Midbrain (tissue), 1 donor: Measurements from ENCODE around the gene HIGD1A.

Experiments
- DNase-seq: peaks from one replicate; lab custom pipeline; 2025; lab: John Stamatoyannopoulos, UW

Gene HIGD1A

GRCh38 chr3:42755681-42756578 is 48.4 kb downstream of the HIGD1A start:
- peak; percentile 35 for DNase-seq

DNA sequence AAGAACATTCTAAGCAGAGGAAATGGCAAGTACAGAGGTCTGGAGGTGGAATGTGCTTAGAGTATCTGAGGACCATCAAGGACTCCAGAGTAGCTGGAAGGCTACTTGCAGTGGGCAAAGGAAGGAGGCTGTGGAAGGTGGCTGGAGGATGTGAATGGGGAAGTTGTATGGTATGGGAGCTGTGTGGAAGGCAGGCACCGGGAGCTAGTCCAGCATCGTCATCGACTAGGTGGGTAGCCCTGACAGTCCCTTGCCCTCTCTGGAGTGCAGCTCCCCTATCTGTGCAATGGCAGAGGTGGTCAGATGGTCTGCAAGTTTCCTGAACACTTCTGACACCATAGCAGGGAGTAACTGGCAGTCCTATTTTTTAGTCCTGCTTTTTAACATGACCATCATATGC is 50.5 kb downstream of the HIGD1A start:
- no peak for DNase-seq

DNA sequence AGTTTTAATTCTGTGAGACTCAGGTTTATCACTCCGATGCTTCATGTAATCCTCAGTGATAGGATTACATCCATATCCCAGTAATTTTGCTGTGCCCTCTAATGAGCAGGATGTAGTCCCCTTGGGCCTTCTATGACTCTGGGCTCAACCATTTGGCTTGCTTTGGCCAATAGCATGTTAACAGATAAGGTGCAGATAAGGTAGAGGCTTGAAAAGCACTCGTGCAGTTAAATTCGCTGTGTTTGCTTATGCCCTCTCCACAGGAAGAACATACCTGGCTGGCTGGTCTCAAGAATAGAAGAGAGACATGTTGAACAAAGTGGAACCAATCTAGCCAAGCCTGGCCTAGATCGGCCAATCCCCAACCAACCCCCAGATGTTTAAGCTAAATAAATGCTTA is 51.3 kb downstream of the HIGD1A start:
- no peak for DNase-seq

DNA sequence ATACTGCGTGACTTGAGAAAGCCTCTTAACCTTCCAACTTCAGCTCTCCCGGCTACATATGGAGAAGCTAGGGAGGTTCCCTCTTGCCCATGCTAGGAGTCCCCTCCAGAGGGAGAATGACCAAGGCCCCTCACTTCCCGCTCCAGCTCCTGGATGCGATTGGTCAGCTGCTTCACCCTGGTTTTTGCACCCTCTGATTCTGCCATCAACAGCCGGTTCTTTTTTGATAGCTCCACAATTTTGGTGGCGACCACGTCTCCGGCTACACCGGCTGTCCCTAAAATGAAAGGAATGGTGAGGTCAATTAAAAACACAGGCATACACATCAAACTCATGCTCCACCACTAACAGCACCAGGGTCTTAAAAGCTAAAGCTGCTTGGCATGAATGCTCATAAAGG is 51.8 kb downstream of the HIGD1A start:
- DNase-seq, result no peak

- no peak for DNase-seq
Observed at GRCh38 chr3:42751609-42752008, 52.7 kb downstream of the HIGD1A start.

- DNase-seq, result no peak
Observed at GRCh38 chr3:42750834-42751233, 53.5 kb downstream of the HIGD1A start.

- peak; percentile 68 for DNase-seq
Observed at GRCh38 chr3:42749753-42750231, 54.5 kb downstream of the HIGD1A start.

- DNase-seq, result no peak
Observed at GRCh38 chr3:42749025-42749752, 55.1 kb downstream of the HIGD1A start.

DNA sequence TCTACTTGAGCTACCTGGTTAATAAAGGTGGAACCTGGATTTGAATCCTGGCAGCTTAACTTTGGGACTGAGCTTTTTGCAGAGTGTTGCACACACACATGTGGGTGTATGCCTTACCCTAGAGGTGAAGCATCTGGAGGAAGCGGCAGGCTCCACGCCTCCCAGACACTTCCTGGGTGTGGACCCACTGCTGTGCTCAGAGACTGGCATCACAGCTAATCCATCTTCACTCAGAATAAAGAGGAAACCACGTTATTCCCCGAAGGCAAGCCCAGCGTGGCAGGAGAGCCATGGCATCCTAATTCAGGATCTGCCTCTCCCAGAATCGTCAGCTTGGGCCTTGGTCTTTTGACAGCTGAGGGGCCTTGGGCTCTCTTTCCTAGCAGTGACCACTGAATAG is 56.7 kb downstream of the HIGD1A start:
- DNase-seq, result no peak

GRCh38 chr3:42746455-42747450 is 57.5 kb downstream of the HIGD1A start:
- DNase-seq, result peak; percentile 71

GRCh38 chr3:42745776-42746454 is 58.4 kb downstream of the HIGD1A start:
- no peak for DNase-seq

DNA sequence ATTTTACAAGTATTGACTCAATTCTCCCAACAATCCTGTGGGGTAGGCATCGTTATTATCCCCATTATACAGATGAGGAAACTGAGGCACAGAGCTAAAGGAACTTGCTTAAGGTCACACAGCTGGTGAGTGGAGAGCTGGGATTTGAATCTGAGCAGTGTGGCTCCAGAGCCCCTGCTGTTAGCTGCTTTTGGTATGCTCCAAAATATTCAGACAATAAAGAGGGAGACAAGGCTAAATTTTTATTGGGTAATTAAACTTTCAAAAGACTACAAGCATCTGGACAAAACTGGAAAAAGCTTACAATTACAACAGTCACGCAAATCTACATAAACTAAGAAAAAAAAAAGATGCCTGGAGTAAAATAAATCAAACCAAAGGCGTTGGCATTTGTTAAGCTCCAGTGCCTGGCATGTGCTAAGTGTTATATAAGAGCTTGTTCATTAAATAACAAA is 59.0 kb downstream of the HIGD1A start:
- DNase-seq, result no peak

DNA sequence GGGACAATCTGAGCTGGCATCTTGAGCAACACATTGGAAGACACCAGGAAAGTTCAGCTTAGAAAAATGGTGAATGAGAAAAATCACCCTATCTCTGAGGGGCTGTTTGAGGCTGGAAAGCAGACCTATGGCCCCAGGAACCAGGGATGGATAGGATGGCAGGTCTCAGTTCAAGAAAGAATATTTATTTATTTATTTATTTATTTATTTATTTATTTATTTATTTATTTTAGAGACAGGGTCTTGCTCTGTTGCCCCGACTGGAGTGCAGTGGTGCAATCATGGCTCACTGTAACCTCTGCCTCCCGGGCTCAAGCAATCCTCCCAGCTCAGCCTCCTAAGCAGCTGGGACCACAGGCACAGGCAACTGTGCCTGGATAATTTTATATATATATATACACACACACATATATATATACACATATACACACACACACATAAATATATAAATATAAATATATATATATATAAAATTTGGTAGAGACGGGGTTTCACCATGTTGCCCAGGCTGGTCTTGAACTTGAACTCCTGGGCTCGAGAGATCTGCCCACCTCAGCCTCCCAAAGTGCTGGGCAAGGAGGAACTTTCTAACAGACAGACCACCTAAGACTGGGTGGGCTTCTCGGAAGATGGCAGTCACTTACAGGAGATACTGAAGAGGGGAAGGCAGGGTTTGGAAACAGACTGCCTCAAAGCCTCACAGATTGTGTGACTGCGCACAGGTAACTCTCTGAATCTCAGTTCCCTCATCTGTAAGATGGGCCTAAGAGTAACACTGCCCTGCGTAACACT is 60.9 kb downstream of the HIGD1A start:
- DNase-seq, result no peak

DNA sequence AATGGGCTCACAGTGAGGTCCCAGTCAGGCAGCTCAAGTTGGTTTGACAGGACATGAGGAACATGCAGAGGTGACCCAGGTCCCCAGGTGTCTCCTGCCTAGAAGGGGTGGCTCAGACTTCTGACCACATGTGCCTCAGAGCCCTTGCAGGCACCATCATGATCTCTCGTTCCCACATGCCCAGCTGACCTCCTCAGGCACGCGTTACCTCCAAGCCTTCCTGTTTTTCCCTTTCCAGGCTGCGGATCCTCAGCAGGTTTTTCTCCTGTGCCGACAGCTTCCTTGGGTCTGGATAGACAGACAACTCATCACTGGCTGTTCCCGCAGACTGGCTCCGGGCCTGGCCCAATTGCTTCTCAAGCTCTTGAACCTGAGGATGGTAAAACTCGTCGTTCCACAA is 61.6 kb downstream of the HIGD1A start:
- no peak for DNase-seq

- no peak for DNase-seq
Observed at GRCh38 chr3:42742259-42742658, 62.0 kb downstream of the HIGD1A start.

- DNase-seq, result no peak
Observed at GRCh38 chr3:42741796-42742195, 62.5 kb downstream of the HIGD1A start.

DNA sequence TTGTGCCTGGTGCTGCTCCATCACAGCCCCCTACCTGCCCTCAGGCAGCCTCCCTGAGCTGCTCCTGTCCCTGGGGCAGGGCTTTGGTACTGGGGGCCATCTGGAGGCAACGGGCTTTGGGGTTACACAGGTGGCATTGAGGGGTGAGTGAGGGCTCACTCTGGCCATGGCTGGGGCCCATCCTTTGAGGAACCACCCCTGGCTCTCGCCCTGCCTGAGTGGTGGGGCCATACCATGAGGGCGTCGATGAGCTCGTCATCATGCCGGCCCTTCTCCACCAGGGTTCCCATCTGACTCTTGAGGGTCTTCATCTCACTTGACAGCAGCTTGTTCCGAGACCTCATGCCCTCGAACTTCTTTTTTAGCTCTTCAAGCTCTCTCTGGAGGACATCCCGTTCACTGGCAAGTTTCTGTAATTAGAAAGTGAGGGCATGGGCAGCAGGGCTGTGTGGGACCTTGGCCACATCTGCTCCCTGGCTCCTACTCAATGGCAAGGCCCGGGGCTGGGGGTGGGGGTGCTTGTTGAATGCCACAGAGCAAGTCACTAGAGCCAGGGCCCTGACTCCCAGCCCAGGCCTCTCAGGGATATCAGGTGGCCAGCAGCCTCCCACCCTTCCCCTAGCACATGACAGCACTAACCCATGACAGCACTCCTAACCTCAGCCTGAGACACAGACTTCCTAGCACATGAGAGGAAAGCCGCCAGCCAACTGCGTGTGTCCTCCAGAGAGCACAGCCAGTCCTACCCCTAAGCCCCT is 64.7 kb downstream of the HIGD1A start:
- peak; percentile 78 for DNase-seq

GRCh38 chr3:42736531-42736930 is 67.8 kb downstream of the HIGD1A start:
- no peak for DNase-seq

DNA sequence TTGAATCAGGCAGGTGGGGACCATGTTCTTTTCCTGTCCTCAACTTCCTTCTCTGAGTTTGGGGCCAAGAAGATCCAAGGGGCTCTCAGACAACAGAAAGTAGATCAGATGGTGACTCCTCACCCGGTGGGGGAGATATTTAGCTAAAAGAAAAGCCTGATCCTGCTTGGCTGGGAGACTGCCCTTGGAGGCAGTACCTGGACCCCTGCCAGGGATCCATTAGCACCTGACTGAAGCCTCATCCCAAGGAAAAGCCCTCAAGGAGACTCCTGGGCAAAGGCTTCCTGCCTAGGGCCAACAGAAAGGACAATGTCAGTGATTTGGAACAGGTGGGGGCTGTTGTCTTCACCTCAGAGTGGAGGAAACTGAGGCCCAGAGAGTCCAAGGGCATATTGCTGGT is 68.2 kb downstream of the HIGD1A start:
- no peak for DNase-seq

DNA sequence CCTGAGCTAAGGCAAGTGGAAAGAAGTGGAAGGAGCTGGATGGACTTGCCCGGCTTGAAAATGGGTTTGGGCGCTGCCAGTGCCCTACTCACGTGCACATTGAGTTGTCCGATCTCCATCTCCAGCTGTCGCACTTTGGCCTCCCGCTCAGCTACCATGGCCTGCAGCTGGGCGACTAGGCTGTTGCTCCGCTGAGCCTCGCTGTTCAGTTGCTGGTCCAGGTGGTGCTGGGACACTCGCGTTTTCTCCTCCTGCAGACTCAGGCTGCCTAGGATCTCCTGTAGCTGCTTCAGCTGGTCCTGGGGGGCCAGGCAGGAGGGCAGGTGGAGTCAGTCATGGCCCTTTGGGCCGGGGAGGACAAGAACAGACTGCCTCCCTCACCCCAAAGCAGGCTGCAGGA is 68.7 kb downstream of the HIGD1A start:
- DNase-seq, result no peak
